DND-41 (cell line): ENCODE results near the gene AMPD2.

ENCODE experiments used
- CTCF ChIP-seq: IDR thresholded peaks from 2 replicates; pipeline ENCODE4 v1.5.1; 2012; ENCODE audit warnings: borderline replicate concordance, low read length, moderate library complexity, mild to moderate bottlenecking; ENCODE audit not compliant: poor library complexity, severe bottlenecking; ENCODE audit errors: extremely low read depth
- EZH2 ChIP-seq: IDR thresholded peaks from 3 replicates; pipeline ENCODE4 v1.6.1; 2012; ENCODE audit warnings: borderline replicate concordance, low read depth, mild to moderate bottlenecking, moderate library complexity, low read length, inconsistent platforms; ENCODE audit not compliant: severe bottlenecking

GRCh38 chr1:109620401-109620791, 759 bp downstream of the AMPD2 start:
- TF ChIP-seq CTCF (no peak), EZH2 (no peak)
